GM12801 (cell line): ENCODE data around the gene VRK3.

Experiments used
- TF ChIP-seq, protein P1 (sequence below): IDR thresholded peaks from one replicate; pipeline ENCODE4 v1.5.1; 2011; ENCODE audit warnings: control low read depth; ENCODE audit not compliant: insufficient read length; ENCODE audit errors: extremely low read depth

VRK3 gene

DNA sequence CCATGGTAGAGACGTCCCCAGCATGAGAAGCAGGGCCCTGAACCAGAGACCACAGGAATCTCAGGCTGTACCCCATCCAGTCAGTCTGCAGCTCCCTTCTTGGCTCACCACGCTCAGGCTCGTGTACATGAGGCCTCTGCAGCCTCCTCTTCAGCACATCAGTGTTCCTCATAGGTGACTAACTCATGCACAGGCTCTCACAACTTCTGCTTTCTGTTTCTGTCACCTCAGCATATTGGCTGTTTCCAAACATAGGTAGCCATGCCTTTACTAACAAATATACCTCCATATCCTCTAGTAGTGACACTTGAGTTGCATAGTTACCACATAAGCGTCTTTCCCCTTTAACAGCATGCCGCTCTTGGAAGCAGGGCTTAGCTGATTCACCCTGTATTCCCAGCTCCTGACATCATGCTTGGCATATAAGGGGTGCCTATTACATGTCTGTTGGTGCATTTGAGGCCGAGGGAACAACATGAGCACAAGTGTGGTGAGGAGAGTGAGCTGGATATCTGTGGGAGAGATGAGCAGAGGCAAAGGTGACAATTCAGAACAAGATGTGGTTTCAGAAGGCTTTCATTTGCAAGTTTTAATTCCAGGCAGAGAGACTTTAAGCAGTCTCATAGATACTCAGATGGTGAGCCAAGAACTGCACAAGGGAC lies 17.3 kb upstream of the VRK3 start:
- TF ChIP-seq, protein P1, sequence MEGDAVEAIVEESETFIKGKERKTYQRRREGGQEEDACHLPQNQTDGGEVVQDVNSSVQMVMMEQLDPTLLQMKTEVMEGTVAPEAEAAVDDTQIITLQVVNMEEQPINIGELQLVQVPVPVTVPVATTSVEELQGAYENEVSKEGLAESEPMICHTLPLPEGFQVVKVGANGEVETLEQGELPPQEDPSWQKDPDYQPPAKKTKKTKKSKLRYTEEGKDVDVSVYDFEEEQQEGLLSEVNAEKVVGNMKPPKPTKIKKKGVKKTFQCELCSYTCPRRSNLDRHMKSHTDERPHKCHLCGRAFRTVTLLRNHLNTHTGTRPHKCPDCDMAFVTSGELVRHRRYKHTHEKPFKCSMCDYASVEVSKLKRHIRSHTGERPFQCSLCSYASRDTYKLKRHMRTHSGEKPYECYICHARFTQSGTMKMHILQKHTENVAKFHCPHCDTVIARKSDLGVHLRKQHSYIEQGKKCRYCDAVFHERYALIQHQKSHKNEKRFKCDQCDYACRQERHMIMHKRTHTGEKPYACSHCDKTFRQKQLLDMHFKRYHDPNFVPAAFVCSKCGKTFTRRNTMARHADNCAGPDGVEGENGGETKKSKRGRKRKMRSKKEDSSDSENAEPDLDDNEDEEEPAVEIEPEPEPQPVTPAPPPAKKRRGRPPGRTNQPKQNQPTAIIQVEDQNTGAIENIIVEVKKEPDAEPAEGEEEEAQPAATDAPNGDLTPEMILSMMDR = no peak

DNA sequence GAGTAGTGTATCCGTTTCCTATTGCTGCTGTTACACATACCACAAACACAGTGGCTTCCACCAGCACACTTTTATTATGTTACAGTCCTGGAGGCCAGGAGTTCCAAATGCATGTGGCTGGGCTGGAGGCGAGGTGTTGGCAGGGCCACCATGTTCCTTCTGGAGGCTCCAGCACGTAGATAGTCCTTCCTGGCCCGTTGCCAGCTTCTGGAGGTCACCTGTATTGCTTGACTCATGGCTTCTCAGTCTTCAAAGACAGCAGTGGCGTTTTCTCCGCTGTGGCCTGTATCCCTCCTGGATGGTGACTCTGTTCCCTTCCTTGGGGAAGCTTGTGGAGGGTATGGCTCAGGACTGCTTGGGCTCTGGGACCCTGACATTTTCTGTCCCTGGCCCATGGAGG lies 15.8 kb upstream of the VRK3 start:
- TF ChIP-seq, protein P1 = no peak

DNA sequence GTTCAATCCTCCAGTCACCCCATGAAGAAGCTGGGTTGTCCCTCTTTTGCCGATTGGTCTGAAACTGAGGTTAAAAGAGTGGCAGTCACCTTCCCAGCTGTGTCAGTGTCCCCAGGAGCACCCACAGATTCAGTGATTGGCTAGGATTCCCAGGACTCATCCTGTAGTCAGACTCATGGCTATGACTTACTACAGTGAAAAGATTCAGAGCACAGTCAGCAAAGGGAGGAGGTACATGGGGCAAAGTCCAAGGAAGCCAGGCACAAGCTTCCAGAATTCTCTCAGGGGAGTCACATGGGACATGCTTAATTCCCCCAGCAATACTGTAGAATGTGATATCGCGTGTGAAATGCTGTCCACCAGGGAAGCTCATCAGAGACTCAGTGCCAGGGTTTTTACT lies 14.8 kb upstream of the VRK3 start:
- TF ChIP-seq, protein P1 = no peak

DNA sequence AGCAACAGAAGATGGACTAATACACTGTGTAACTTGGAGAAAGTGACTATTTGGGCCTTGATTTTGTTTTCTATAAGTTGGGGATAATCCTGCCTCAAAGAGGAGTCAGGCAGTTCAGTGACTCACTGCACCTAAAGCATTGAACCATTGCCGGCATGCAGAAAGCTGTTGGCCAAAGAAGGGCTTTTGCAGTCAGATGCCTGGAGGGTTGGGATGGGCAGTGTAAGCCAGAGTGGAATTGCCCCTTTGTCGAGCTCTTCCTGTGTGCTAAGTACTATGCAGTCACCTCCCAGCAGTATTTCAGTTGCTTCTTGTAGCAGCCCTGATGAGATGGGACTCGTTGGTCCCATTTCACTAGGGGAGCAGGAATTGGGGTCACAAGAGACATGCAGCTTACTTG lies 11.7 kb upstream of the VRK3 start:
- TF ChIP-seq, protein P1 = no peak

DNA sequence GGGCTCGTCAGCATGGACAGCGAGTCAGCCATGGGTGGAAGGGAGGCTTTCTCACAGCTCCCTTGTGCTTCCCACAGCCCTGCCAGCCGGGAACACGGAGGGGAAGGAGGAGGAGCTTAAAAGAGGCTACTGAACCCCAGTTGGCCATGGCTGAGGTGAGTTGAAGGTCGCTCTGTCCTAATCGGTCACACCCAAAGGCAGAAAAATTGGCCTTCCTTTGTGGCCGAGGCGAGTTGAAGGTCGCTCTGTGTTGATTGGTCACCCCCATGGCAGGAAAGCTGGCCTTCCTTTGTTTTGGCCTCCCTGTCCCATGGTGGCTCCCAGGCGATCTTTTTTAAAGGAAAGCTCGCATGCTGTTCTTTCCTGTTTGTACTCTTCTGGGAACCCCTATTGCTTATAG lies 5.8 kb upstream of the VRK3 start:
- TF ChIP-seq, protein P1 = no peak

DNA sequence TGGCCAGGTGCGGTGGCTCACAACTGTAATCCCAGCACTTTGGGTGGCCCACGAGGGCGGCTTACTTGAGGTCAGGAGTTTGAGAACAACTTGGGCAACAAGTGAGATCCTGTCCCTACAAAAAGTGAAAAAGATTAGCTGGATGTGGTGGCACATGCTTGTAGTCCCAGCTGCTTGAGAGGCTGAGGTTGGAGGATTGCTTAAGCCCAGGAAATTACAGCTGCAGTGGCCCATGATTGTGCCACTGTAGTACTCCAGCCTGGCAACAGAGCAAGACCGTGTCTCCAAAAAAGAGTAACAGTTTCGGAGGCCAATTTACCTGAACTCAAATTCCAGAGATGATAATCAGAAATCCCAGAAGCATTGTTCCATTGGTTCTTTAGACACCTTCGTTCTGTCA lies 5.1 kb upstream of the VRK3 start:
- TF ChIP-seq, protein P1 = no peak

DNA sequence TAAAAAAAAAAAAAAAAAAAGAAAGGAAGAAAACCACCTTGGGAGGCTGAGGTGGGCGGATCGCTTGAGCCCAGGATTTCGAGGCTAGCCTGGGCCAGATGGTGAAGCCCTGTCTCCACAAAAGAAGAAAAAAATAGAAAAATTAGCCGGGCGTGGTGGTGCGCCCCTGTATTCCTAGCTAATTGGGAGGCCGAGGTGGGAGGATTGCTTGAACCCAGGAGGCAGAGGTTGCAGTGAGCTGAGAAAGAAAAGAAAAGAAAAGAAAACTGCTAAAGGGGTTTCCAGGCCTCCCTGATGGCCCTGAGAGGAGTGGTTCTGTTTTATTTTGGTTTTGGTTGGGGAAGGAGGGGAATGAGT lies 1.4 kb upstream of the VRK3 start:
- TF ChIP-seq, protein P1 = no peak
